Lower lobe of right lung (tissue), 2 donors: ENCODE results near the gene NUDT14. TPM values are rescaled to one million over a fixed set of nuclear protein-coding genes. Genes with fewer than 3 reads are reported as not detected.

Experiments
- ATAC-seq, 2 donors: fragments of 200-7000 bp; cut with Tn5 transposase; one replicate each; pipeline ENCODE4 v1.9.1; 2020 to 2022; ENCODE audit warnings: mild to moderate bottlenecking in 2 of 2, moderate library complexity in 2 of 2
- DNase-seq: peaks from one replicate; pipeline ENCODE4 v3.0.0-alpha.2; 2020
- H3K27ac ChIP-seq: fragments of 200-600 bp; one replicate; pipeline ENCODE4 v1.8.0; 2022
- H3K27me3 ChIP-seq: fragments of 200-600 bp; one replicate; pipeline ENCODE4 v1.8.0; 2022; ENCODE audit warnings: low read depth
- H3K36me3 ChIP-seq: fragments of 200-600 bp; one replicate; pipeline ENCODE4 v1.8.0; 2022; ENCODE audit warnings: mild to moderate bottlenecking
- H3K4me1 ChIP-seq: fragments of 200-600 bp; one replicate; pipeline ENCODE4 v1.8.0; 2022
- H3K4me3 ChIP-seq: fragments of 200-600 bp; one replicate; pipeline ENCODE4 v1.8.0; 2022; ENCODE audit warnings: mild to moderate bottlenecking
- H3K9me3 ChIP-seq: fragments of 200-600 bp; one replicate; pipeline ENCODE4 v1.8.0; 2022
- CTCF ChIP-seq: fragments of 200-600 bp; IDR thresholded peaks from one replicate; pipeline ENCODE4 v1.8.0; 2022; ENCODE audit warnings: antibody characterized with exemption, mild to moderate bottlenecking
- intact Hi-C: fragments of 100-400 bp; cut with DNase I; formaldehyde crosslinking; loops from one replicate; pipeline ENCODE4 v1.11.0; 2022
- total RNA-seq: library from RNA; stranded (reverse); fragmentation: NEBNext Ultra II Directional; extraction: Animal tissue kit (Norgen Biotek cat#: 25700); gene quantifications from one replicate; pipeline ENCODE4 v1.2.1, GENCODE V29; 2021
- donor health status: DM: no; HTN: yes; CAD: no; lungs with severe emphysema.

NUDT14 gene
- total RNA-seq, 1 donor from 2014 or later: 54.5 TPM

DNA sequence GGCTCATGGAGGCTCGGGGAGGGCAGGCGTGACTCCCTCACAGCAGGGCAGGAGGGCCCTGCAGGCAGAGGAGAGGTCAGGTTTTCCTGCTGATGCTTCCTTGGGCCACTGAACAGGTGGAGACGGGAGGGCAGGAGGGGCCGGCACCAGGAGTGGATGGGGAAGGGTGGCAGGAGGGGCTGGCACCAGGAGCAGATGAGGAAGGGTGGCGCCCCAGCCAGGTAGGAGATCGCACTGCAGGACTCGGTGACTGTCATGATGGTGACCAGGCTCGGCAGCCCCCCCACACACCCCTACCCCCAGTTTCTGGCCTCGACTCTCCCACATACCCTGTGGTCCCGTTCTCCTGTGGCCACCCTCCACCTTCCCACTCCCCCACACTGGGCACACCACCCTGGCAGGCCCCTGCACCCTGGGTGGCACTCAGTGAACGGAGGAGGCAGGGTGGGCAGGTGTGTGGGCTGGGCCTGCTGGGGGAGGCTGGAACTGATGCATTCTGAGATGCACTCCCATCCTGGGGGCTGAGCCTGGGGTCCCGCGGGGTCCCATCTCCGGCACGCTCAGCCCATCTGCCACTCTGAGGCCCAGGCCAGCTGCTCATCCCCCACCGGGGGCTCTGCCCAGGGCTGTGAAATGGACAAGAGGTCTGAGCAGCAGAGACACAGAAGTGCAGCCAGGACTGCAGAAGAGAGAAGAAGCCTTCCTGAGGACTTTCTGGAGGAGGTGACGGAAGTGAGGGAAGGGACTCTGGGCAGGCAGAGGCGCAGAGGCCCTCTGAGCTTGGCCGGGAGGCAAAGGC lies 2.8 kb downstream of the NUDT14 start:
- Histone ChIP-seq H3K9me3 (no peaks in the 10 kb centered on the region), H3K36me3 (no peaks in the 10 kb centered on the region), H3K27me3 (no peaks in the 10 kb centered on the region), H3K4me1 (peaks cover 40% of the 10 kb centered on the region), H3K4me3 (no peak overlapping the region), H3K27ac (no peak overlapping the region)
- TF ChIP-seq CTCF: no peak
- intact Hi-C loops: no loop called here
- ATAC-seq: no peak
- DNase-seq: no peak

DNA sequence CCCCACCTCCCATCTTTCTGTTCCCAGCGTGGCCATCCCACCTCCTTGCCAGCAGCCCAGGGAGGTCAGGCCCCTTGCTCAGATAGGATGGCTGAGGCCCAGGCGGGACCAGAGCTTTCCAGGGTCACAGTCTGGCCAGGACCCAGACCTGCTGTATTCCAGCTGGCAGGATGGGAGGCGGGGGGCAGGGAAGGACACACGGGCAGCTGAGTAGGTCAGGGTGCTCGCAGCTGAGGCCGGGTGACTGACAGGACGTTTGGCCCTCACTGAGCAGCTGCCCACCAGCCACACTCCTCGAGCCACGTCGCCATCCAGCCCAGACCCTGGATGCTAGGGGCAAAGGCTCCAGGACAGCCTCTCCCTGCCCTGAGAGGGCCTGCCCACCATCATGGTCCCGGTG lies 4.0 kb downstream of the NUDT14 start:
- intact Hi-C loops: no loop called here
- H3K27ac ChIP-seq: no peak overlapping the region
- no peaks in the 10 kb centered on the region for H3K9me3 ChIP-seq
- peaks cover 36% of the 10 kb centered on the region for H3K4me1 ChIP-seq
- ATAC-seq: no peak
- no peaks in the 10 kb centered on the region for H3K27me3 ChIP-seq
- no peak for DNase-seq
- TF ChIP-seq CTCF: no peak
- no peaks in the 10 kb centered on the region for H3K36me3 ChIP-seq
- no peak overlapping the region for H3K4me3 ChIP-seq

DNA sequence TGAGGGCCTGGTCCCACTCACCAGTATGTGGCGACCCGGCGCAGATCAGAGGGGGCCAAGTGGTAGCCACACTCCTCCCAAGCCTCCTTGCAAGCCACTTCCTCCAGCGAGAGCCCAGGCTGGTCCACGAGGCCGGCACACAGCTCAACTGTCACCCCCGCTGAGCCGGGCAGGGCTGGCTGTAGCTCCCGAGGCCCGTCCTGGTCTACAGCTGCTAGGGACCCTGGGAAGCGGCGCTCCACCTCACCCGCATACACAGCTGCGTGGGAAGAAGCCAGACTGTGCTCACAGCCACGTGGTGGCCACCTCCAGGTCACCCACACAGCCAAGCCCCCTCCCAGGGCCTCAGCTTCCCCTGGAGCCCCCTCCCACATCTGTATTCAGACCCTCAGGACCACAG lies 4.6 kb downstream of the NUDT14 start:
- no peak overlapping the region for H3K27ac ChIP-seq
- no peak for DNase-seq

DNA sequence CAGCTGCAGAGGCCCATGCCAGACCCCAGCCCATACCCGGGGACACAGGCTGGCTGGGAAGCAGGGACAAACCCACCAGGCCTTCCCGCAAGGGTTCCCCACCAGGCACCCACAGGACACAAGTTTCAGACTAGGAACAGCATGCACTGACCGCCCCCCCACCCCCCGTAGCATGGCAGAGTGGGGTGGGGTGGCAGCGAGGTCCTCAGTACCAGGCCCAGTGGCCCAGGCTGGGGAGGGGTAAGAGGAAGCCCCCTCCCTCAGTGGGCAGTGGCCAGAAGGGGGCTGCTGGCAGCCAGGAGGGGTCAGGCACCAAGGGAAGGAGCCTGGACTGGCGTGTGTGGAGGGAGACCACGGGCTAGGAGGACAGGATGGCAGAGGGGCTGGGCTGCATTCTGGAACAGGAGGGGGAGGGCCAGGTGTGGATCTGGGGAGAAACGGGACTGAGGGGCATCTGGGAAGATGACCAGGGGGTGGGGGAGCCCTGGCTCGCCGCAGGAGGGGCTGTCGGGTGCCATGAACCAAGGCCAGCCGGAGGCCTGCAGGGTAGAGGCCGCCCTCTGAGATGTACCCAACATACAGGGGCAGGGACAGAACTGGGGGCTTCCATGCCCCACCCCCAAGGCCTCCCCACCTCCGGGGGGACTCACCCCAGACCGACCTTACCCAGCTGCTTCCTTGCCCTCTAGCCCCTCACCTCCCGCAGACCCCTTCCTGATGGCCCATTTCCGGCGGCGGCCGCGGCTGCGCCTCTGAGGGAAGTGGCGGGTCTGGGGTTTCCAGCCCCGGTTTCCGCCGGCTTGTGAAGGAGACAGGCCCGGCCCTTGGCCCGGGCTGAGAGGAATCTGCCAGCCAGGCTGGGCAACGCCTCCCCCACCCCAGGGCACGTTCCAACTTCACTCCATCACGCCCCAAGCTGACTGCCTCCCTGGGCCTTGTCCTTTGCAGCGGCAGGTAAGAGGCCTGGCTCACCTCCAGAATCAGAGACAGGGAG lies 6.9 kb downstream of the NUDT14 start:
- peaks cover 14% of the 10 kb centered on the region for H3K27me3 ChIP-seq
- H3K27ac ChIP-seq: no peak overlapping the region
- H3K4me1 ChIP-seq: peaks cover 39% of the 10 kb centered on the region
- no peak for TF ChIP-seq CTCF
- H3K4me3 ChIP-seq: no peak overlapping the region
- no peaks in the 10 kb centered on the region for H3K36me3 ChIP-seq
- ATAC-seq (no peak), DNase-seq (no peak)
- H3K9me3 ChIP-seq: no peaks in the 10 kb centered on the region
- intact Hi-C loops: no loop called here

More for the DNA sequence above, 4.6 kb downstream of the NUDT14 start:
- Histone ChIP-seq H3K36me3 (no peaks in the 10 kb centered on the region), H3K9me3 (no peaks in the 10 kb centered on the region), H3K4me1 (peaks cover 33% of the 10 kb centered on the region), H3K4me3 (no peak overlapping the region), H3K27me3 (no peaks in the 10 kb centered on the region)
- intact Hi-C loops: no loop called here
- no peak for ATAC-seq
- TF ChIP-seq CTCF: no peak

GRCh38 chr14:105173145-105173544 lies 8.0 kb downstream of the NUDT14 start:
- TF ChIP-seq CTCF: no peak
- ATAC-seq (no peak), DNase-seq (no peak)
- Histone ChIP-seq H3K27me3 (peaks cover 17% of the 10 kb centered on the region), H3K4me1 (peaks cover 42% of the 10 kb centered on the region), H3K27ac (no peak overlapping the region), H3K4me3 (no peak overlapping the region), H3K36me3 (no peaks in the 10 kb centered on the region), H3K9me3 (no peaks in the 10 kb centered on the region)
- intact Hi-C loops: no loop called here
